HG03135 (cell line): ENCODE measurements around the gene PDE10A.
"Not testable (repeated sequence)": the region's sequence is repeated elsewhere in the genome, so short reads cannot be mapped to it uniquely, and the experiment has no call there.

Experiments
- ATAC-seq: cut with Tn5 transposase; IDR thresholded peaks from one replicate; pipeline ENCODE4 v1.9.1; 2021; ENCODE audit warnings: mild to moderate bottlenecking, moderate library complexity; ENCODE audit not compliant: unreplicated experiment

Gene PDE10A

GRCh38 chr6:165486183-165487137 is 176.6 kb downstream of the PDE10A start:
- no peak for ATAC-seq

- ATAC-seq = no peak
Measured at GRCh38 chr6:165484178-165484889, 178.7 kb downstream of the PDE10A start.

- ATAC-seq = no peak
Measured at GRCh38 chr6:165481921-165482320, 181.1 kb downstream of the PDE10A start.

GRCh38 chr6:165480916-165481315 is 182.1 kb downstream of the PDE10A start:
- no peak for ATAC-seq

- ATAC-seq = no peak
Measured at GRCh38 chr6:165478581-165478980, 184.5 kb downstream of the PDE10A start.

- ATAC-seq = no peak
Measured at GRCh38 chr6:165469483-165469882, 193.6 kb downstream of the PDE10A start.

GRCh38 chr6:165468340-165469235 is 194.5 kb downstream of the PDE10A start:
- no peak for ATAC-seq

GRCh38 chr6:165463499-165463898 is 199.5 kb downstream of the PDE10A start:
- ATAC-seq = not testable (repeated sequence)

GRCh38 chr6:165459605-165460301 is 203.3 kb downstream of the PDE10A start:
- not testable (repeated sequence) for ATAC-seq

GRCh38 chr6:165458134-165458533 is 204.9 kb downstream of the PDE10A start:
- no peak for ATAC-seq

GRCh38 chr6:165456286-165456685 is 206.8 kb downstream of the PDE10A start:
- no peak for ATAC-seq

- no peak for ATAC-seq
Measured at GRCh38 chr6:165455488-165455887, 207.6 kb downstream of the PDE10A start.

- ATAC-seq = no peak
Measured at GRCh38 chr6:165453395-165453794, 209.6 kb downstream of the PDE10A start.

- no peak for ATAC-seq
Measured at GRCh38 chr6:165451838-165452237, 211.2 kb downstream of the PDE10A start.

- ATAC-seq = no peak
Measured at GRCh38 chr6:165448210-165448609, 214.8 kb downstream of the PDE10A start.

- ATAC-seq = no peak
Measured at GRCh38 chr6:165447141-165447540, 215.9 kb downstream of the PDE10A start.

- no peak for ATAC-seq
Measured at GRCh38 chr6:165446331-165446730, 216.7 kb downstream of the PDE10A start.

GRCh38 chr6:165443462-165443861 is 219.6 kb downstream of the PDE10A start:
- no peak for ATAC-seq

- no peak for ATAC-seq
Measured at GRCh38 chr6:165441181-165441580, 221.9 kb downstream of the PDE10A start.

- ATAC-seq = no peak
Measured at GRCh38 chr6:165439928-165440554, 223.0 kb downstream of the PDE10A start.
